Left lung (tissue), 10 donors: ENCODE results near the gene IFI16. TPM values are rescaled to one million over a fixed set of nuclear protein-coding genes. Genes with fewer than 3 reads are reported as not detected.
"Not testable (repeated sequence)": the region's sequence is repeated elsewhere in the genome, so short reads cannot be mapped to it uniquely, and the experiment has no call there.

ENCODE experiments used
- ATAC-seq: fragments of 200-7000 bp; cut with Tn5 transposase; one replicate; pipeline ENCODE4 v1.9.1; 2020; ENCODE audit warnings: moderate library complexity
- DNase-seq, 4 donors: peaks; one replicate each; pipeline ENCODE4 v3.0.0-alpha.2; 2013 to 2020
- H3K27ac ChIP-seq, 2 donors: fragments of 200-600 bp; sonication (generic) in 1 of 2; one replicate each; pipeline versions ENCODE4 v1.5.0 to v1.8.0; 2020 to 2021
- H3K27me3 ChIP-seq, 2 donors: fragments of 200-600 bp; sonication (generic) in 1 of 2; one replicate each; pipeline versions ENCODE4 v1.5.0 to v1.8.0; 2020 to 2021
- H3K36me3 ChIP-seq, 2 donors: fragments of 200-600 bp; sonication (generic) in 1 of 2; one replicate each; pipeline versions ENCODE4 v1.5.0 to v1.8.0; 2020 to 2021
- H3K4me1 ChIP-seq, 2 donors: fragments of 200-600 bp; one replicate each; pipeline ENCODE4 v1.8.0; 2021
- H3K4me3 ChIP-seq, 2 donors: fragments of 200-600 bp; sonication (generic) in 1 of 2; one replicate each; pipeline versions ENCODE4 v1.5.0 to v1.8.0; 2020 to 2021; ENCODE audit warnings: mild to moderate bottlenecking in 1 of 2
- H3K9me3 ChIP-seq, 2 donors: fragments of 200-600 bp; sonication (generic) in 1 of 2; one replicate each; pipeline versions ENCODE4 v1.5.0 to v1.8.0; 2020 to 2021
- intact Hi-C, 2 donors: fragments of 100-400 bp; cut with DNase I; formaldehyde crosslinking; loops; one replicate each; pipeline versions ENCODE4 v1.11.2 to v1.14.2; 2022
- polyA plus RNA-seq, 6 donors: library from polyadenylated mRNA; unstranded; fragments of 120-200 nt; gene quantifications; one replicate each; pipeline ENCODE4 v1.2.1, GENCODE V29; 2013; ENCODE audit not compliant: insufficient read length in 6 of 6
- total RNA-seq, 2 donors: library from RNA; stranded (reverse); fragmentation: NEBNext Ultra II Directional; extraction: Animal tissue kit (Norgen Biotek cat#: 25700); gene quantifications; one replicate each; pipeline ENCODE4 v1.2.1, GENCODE V29; 2021
- TF ChIP-seq, protein P1 (sequence below), 2 donors: fragments of 200-600 bp; sonication (generic) in 1 of 2; IDR thresholded peaks; one replicate each; pipeline versions ENCODE4 v1.5.0 to v1.8.0; 2021; ENCODE audit warnings: antibody characterized with exemption in 2 of 2
- donor health status: DM: no; HTN: yes; CAD: no.
- donor health status: DM: no; HTN: no; CAD: no.

IFI16 gene
- total and polyA plus RNA-seq, 8 donors: 69.7 to 132 (median 106) TPM

GRCh38 chr1:159005161-159005560, 4.5 kb upstream of the IFI16 start:
- Histone ChIP-seq H3K9me3 (no peaks in the 10 kb centered on the region), H3K36me3 (no peaks in the 10 kb centered on the region), H3K27me3 (no peaks in the 10 kb centered on the region), H3K4me1 (peaks cover 7 to 61% of the 10 kb centered on the region in 2 donors), H3K27ac (peak overlapping the region; percentile 50 to 68), H3K4me3 (no peak overlapping the region)
- TF ChIP-seq, protein P1, sequence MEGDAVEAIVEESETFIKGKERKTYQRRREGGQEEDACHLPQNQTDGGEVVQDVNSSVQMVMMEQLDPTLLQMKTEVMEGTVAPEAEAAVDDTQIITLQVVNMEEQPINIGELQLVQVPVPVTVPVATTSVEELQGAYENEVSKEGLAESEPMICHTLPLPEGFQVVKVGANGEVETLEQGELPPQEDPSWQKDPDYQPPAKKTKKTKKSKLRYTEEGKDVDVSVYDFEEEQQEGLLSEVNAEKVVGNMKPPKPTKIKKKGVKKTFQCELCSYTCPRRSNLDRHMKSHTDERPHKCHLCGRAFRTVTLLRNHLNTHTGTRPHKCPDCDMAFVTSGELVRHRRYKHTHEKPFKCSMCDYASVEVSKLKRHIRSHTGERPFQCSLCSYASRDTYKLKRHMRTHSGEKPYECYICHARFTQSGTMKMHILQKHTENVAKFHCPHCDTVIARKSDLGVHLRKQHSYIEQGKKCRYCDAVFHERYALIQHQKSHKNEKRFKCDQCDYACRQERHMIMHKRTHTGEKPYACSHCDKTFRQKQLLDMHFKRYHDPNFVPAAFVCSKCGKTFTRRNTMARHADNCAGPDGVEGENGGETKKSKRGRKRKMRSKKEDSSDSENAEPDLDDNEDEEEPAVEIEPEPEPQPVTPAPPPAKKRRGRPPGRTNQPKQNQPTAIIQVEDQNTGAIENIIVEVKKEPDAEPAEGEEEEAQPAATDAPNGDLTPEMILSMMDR (IDR thresholded peaks at IDR 0.05): no peak
- ATAC-seq (no peak), DNase-seq (no peak)
- intact Hi-C loops: no loop called here

DNA sequence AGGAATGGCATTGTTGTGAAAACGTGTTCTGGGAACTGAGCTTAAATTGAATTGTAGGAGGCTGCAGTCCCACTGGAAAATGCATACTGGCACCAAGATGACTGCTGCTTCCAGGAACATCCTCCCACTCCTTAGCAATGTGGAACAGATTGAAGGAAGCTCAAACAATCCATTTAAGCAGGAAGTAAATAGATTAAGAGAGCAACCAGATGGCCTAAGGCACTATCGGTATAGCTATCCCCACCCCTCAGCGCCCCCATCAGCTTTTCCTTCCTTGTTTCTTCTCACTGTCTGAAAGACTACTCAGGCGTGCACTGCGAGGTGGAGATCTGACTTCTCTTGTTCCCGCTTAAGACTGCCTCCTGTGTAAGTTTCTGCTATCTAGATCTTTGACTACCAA, 4.0 kb upstream of the IFI16 start:
- no peak for ATAC-seq
- no peaks in the 10 kb centered on the region for H3K9me3 ChIP-seq
- no peak overlapping the region for H3K4me3 ChIP-seq
- TF ChIP-seq, protein P1 (IDR thresholded peaks at IDR 0.05): no peak
- intact Hi-C loops: no loop called here
- no peaks in the 10 kb centered on the region for H3K36me3 ChIP-seq
- H3K27ac ChIP-seq: peak overlapping the region; percentile 50 to 68
- no peaks in the 10 kb centered on the region for H3K27me3 ChIP-seq
- DNase-seq: no peak
- H3K4me1 ChIP-seq: peaks cover 7 to 56% of the 10 kb centered on the region in 2 donors

- H3K27me3 ChIP-seq, DNase-seq, H3K4me3 ChIP-seq, H3K36me3 ChIP-seq, ATAC-seq, H3K9me3 ChIP-seq, intact Hi-C loops: not testable (repeated sequence)
- H3K4me1 ChIP-seq: peaks cover 7 to 50% of the 10 kb centered on the region in 2 donors
- H3K27ac ChIP-seq: peak overlapping the region; percentile 50 to 68
These were observed 3.4 kb upstream of the IFI16 start for GRCh38 chr1:159006210-159006807.

GRCh38 chr1:159007726-159008125, 2.0 kb upstream of the IFI16 start:
- no peaks in the 10 kb centered on the region for H3K36me3 ChIP-seq
- intact Hi-C loops: no loop called here
- DNase-seq (no peak), ATAC-seq (no peak)
- peaks cover 7 to 56% of the 10 kb centered on the region in 2 donors for H3K4me1 ChIP-seq
- H3K9me3 ChIP-seq: no peaks in the 10 kb centered on the region
- H3K27me3 ChIP-seq: no peaks in the 10 kb centered on the region
- no peak overlapping the region for H3K4me3 ChIP-seq
- TF ChIP-seq, protein P1 (IDR thresholded peaks at IDR 0.05): no peak
- H3K27ac ChIP-seq: peak overlapping the region in 1 of 2 donors; percentile 95

- peak overlapping the region in 1 of 2 donors; percentile 62 for H3K4me3 ChIP-seq
- no peak for DNase-seq
- H3K4me1 ChIP-seq: peaks cover 7 to 61% of the 10 kb centered on the region in 2 donors
- H3K9me3 ChIP-seq: no peaks in the 10 kb centered on the region
- intact Hi-C loops: no loop called here
- H3K36me3 ChIP-seq: no peaks in the 10 kb centered on the region
- peak overlapping the region; percentile 93 to 95 for H3K27ac ChIP-seq
- TF ChIP-seq, protein P1 (IDR thresholded peaks at IDR 0.05): no peak
- peak; percentile 9 for ATAC-seq
- H3K27me3 ChIP-seq: no peaks in the 10 kb centered on the region
These were observed 941 bp upstream of the IFI16 start for GRCh38 chr1:159008744-159009188.

GRCh38 chr1:159009287-159009686, 420 bp upstream of the IFI16 start:
- H3K9me3 ChIP-seq: no peaks in the 10 kb centered on the region
- TF ChIP-seq, protein P1 (IDR thresholded peaks at IDR 0.05): no peak

More at GRCh38 chr1:159009287-159009686, 420 bp upstream of the IFI16 start:
- no peak for DNase-seq
- H3K27me3 ChIP-seq: no peaks in the 10 kb centered on the region
- peaks cover 7 to 66% of the 10 kb centered on the region in 2 donors for H3K4me1 ChIP-seq
- peak overlapping the region; percentile 35 to 62 for H3K4me3 ChIP-seq
- ATAC-seq: no peak
- H3K27ac ChIP-seq: peak overlapping the region; percentile 93 to 95
- intact Hi-C loops: no loop called here
- no peaks in the 10 kb centered on the region for H3K36me3 ChIP-seq
